IMR-90 (cell line): Measurements from ENCODE around the gene PLCH1. TPM values are rescaled to one million over a fixed set of nuclear protein-coding genes. Genes with fewer than 3 reads are reported as not detected.

Experiments
- ATAC-seq: fragments of 200-7000 bp; cut with Tn5 transposase; 2 replicates; pipeline ENCODE4 v1.9.1; 2020; ENCODE audit warnings: low read depth, mild to moderate bottlenecking, moderate library complexity
- BruUV-seq: library from RNA; stranded (reverse); fragments of 400-500 nt; replicated peaks from 2 replicates; lab custom pipeline; 2021; lab: Mats Ljungman, UMichigan
- CTCF ChIA-PET: fragments of 300-600 bp; formaldehyde crosslinking; extraction: SDS; loops from one replicate; lab custom pipeline; 2021; ENCODE audit warnings: antibody characterized with exemption; lab: Yijun Ruan, JAX
- POLR2A ChIA-PET: fragments of 300-600 bp; sonication (Branson Sonifier 250); formaldehyde crosslinking; loops from one replicate; lab custom pipeline; 2022; ENCODE audit warnings: antibody characterized with exemption; ENCODE audit not compliant: unreplicated experiment; lab: Charles Lee
- DNase-seq: peaks from one replicate; pipeline ENCODE4 v3.0.0; 2013
- H2AFZ ChIP-seq: replicated peaks from 2 replicates; pipeline ENCODE3; 2013; ENCODE audit warnings: low read length, mild to moderate bottlenecking; ENCODE audit not compliant: poor library complexity
- H2AK5ac ChIP-seq: 2 replicates; pipeline ENCODE4 v1.6.1; 2013; ENCODE audit warnings: low read depth, low read length, inconsistent platforms
- H2AK9ac ChIP-seq: replicated peaks from 2 replicates; pipeline ENCODE3; 2013; ENCODE audit warnings: mild to moderate bottlenecking, low read depth, low read length, moderate library complexity; ENCODE audit not compliant: poor library complexity
- H2BK120ac ChIP-seq: 2 replicates; pipeline ENCODE4 v1.6.1; 2013; ENCODE audit warnings: low read depth, low read length, inconsistent platforms
- H2BK15ac ChIP-seq: 3 replicates; pipeline ENCODE4 v1.6.1; 2013; ENCODE audit warnings: low read depth, low read length, inconsistent platforms
- H2BK20ac ChIP-seq: 2 replicates; pipeline ENCODE4 v1.6.1; 2013; ENCODE audit warnings: low read depth, mild to moderate bottlenecking, inconsistent platforms, low read length, moderate library complexity
- H2BK5ac ChIP-seq: 2 replicates; pipeline ENCODE4 v1.6.1; 2013; ENCODE audit warnings: mild to moderate bottlenecking, low read depth, low read length, inconsistent platforms; ENCODE audit not compliant: poor library complexity, severe bottlenecking
- H3K14ac ChIP-seq: replicated peaks from 2 replicates; pipeline ENCODE4 v1.6.1; 2013; ENCODE audit warnings: low read depth, low read length, inconsistent platforms
- H3K18ac ChIP-seq: 2 replicates; pipeline ENCODE4 v1.6.1; 2013; ENCODE audit warnings: low read depth, low read length, control low read depth
- H3K23ac ChIP-seq: 2 replicates; pipeline ENCODE4 v1.6.1; 2013; ENCODE audit warnings: low read depth, low read length, inconsistent platforms
- H3K27ac ChIP-seq: 2 replicates; pipeline ENCODE4 v1.5.1; 2013; ENCODE audit warnings: mild to moderate bottlenecking, control low read depth, low read length; ENCODE audit not compliant: insufficient read depth
- H3K27me3 ChIP-seq: 2 replicates; pipeline ENCODE4 v1.6.1; 2013; ENCODE audit warnings: low read length; ENCODE audit not compliant: control insufficient read depth, insufficient read depth
- H3K36me3 ChIP-seq: 2 replicates; pipeline ENCODE4 v1.6.1; 2013; ENCODE audit warnings: low read length, mixed read lengths; ENCODE audit not compliant: control insufficient read depth, insufficient read depth
- H3K4ac ChIP-seq: 2 replicates; pipeline ENCODE4 v1.6.1; 2013; ENCODE audit warnings: low read depth, low read length, inconsistent platforms
- H3K4me1 ChIP-seq: 2 replicates; pipeline ENCODE4 v1.6.1; 2013; ENCODE audit warnings: low read length, mixed read lengths; ENCODE audit not compliant: control insufficient read depth, insufficient read depth
- H3K4me2 ChIP-seq: 2 replicates; pipeline ENCODE4 v1.6.1; 2013; ENCODE audit warnings: low read depth, mild to moderate bottlenecking, control low read depth, low read length, moderate library complexity
- H3K4me3 ChIP-seq: 2 replicates; pipeline ENCODE4 v1.5.1; 2013; ENCODE audit warnings: low read depth, mild to moderate bottlenecking, control low read depth, low read length, moderate library complexity; ENCODE audit not compliant: insufficient read depth
- H3K56ac ChIP-seq: 2 replicates; pipeline ENCODE4 v1.6.1; 2013; ENCODE audit warnings: low read length, inconsistent platforms; ENCODE audit not compliant: insufficient read depth; ENCODE audit errors: extremely low read depth
- H3K79me1 ChIP-seq, 2 experiments: 2 replicates each; pipeline ENCODE4 v1.6.1; 2013; ENCODE audit warnings: low read length in 2 of 2, inconsistent platforms in 1 of 2, low read depth in 1 of 2
- H3K9ac ChIP-seq: 2 replicates; pipeline ENCODE4 v1.6.1; 2013; ENCODE audit warnings: low read depth, low read length, control low read depth
- H3K9me1 ChIP-seq: 2 replicates; pipeline ENCODE4 v1.6.1; 2013; ENCODE audit warnings: low read length, inconsistent platforms; ENCODE audit not compliant: insufficient read depth
- H3K9me3 ChIP-seq: 2 replicates; pipeline ENCODE4 v1.6.1; 2013; ENCODE audit warnings: low read length; ENCODE audit not compliant: control insufficient read depth, insufficient read depth
- H4K20me1 ChIP-seq: 2 replicates; pipeline ENCODE4 v1.6.1; 2013; ENCODE audit warnings: low read length, inconsistent platforms; ENCODE audit not compliant: insufficient read depth
- H4K5ac ChIP-seq: 2 replicates; pipeline ENCODE4 v1.6.1; 2013; ENCODE audit warnings: mild to moderate bottlenecking, low read depth, low read length, control low read depth
- H4K8ac ChIP-seq, 2 experiments: 2 replicates each; pipeline ENCODE4 v1.6.1; 2013; ENCODE audit warnings: low read depth in 2 of 2, low read length in 2 of 2, control low read depth in 1 of 2, inconsistent platforms in 1 of 2
- H4K91ac ChIP-seq: 2 replicates; pipeline ENCODE4 v1.6.1; 2013; ENCODE audit warnings: low read depth, low read length, inconsistent platforms; ENCODE audit not compliant: insufficient read depth
- BHLHE40 ChIP-seq: fragments of 150-350 bp; IDR thresholded peaks from 2 replicates; pipeline ENCODE4 v1.6.1; 2016; ENCODE audit warnings: mild to moderate bottlenecking, low read depth, low read length
- CEBPB ChIP-seq: IDR thresholded peaks from 2 replicates; pipeline ENCODE4 v1.6.1; 2012; ENCODE audit warnings: low read depth, low read length, improper control_type of control experiment
- CHD1 ChIP-seq: IDR thresholded peaks from 2 replicates; pipeline ENCODE4 v1.6.1; 2012; ENCODE audit warnings: low read depth, low read length, improper control_type of control experiment
- CTCF ChIP-seq: conservative IDR thresholded peaks from 2 replicates; pipeline ENCODE4 v1.5.1; 2012; ENCODE audit warnings: mild to moderate bottlenecking, low read depth, low read length, improper control_type of control experiment
- ELK1 ChIP-seq: fragments of 150-350 bp; IDR thresholded peaks from 2 replicates; pipeline ENCODE4 v1.6.1; 2016; ENCODE audit warnings: low read depth, mild to moderate bottlenecking, low read length, moderate library complexity, borderline replicate concordance
- FOS ChIP-seq: fragments of 150-350 bp; IDR thresholded peaks from 2 replicates; pipeline ENCODE4 v1.6.1; 2016; ENCODE audit warnings: low read depth, low read length
- MAFK ChIP-seq: IDR thresholded peaks from 2 replicates; pipeline ENCODE4 v1.6.1; 2012; ENCODE audit warnings: low read depth, low read length, improper control_type of control experiment
- MAZ ChIP-seq: IDR thresholded peaks from 2 replicates; pipeline ENCODE4 v1.6.1; 2012; ENCODE audit warnings: low read depth, mild to moderate bottlenecking, low read length, improper control_type of control experiment, moderate library complexity, borderline replicate concordance
- MXI1 ChIP-seq: IDR thresholded peaks from 2 replicates; pipeline ENCODE4 v1.6.1; 2012; ENCODE audit warnings: low read depth, mild to moderate bottlenecking, low read length, moderate library complexity, borderline replicate concordance
- NFE2L2 ChIP-seq: fragments of 150-350 bp; IDR thresholded peaks from 2 replicates; pipeline ENCODE4 v1.6.1; 2016; ENCODE audit warnings: low read depth, mild to moderate bottlenecking, low read length
- POLR2A ChIP-seq: IDR thresholded peaks from 2 replicates; pipeline ENCODE4 v1.6.1; 2012; ENCODE audit warnings: mild to moderate bottlenecking, low read depth, low read length
- RAD21 ChIP-seq: IDR thresholded peaks from 2 replicates; pipeline ENCODE4 v1.6.1; 2012; ENCODE audit warnings: low read length, improper control_type of control experiment
- RCOR1 ChIP-seq: IDR thresholded peaks from 2 replicates; pipeline ENCODE4 v1.6.1; 2012; ENCODE audit warnings: mild to moderate bottlenecking, low read length, improper control_type of control experiment; ENCODE audit not compliant: insufficient replicate concordance
- RFX5 ChIP-seq: IDR thresholded peaks from 2 replicates; pipeline ENCODE4 v1.8.0; 2012; ENCODE audit warnings: low read depth, mild to moderate bottlenecking, low read length, moderate library complexity
- SMC3 ChIP-seq: fragments of 150-350 bp; IDR thresholded peaks from 2 replicates; pipeline ENCODE4 v1.6.1; 2016; ENCODE audit warnings: low read depth, mild to moderate bottlenecking, antibody characterized with exemption, low read length, moderate library complexity
- USF2 ChIP-seq: fragments of 150-350 bp; IDR thresholded peaks from 2 replicates; pipeline ENCODE4 v1.6.1; 2017; ENCODE audit warnings: mild to moderate bottlenecking, antibody characterized with exemption, low read length, low read depth
- WGBS, 2 experiments: methylation state at CpG; one replicate each; pipeline versions ENCODE4 v1.1.5 to v1.1.7; 2013; ENCODE audit warnings: missing lambda C conversion rate in 2 of 2; ENCODE audit not compliant: insufficient read length in 1 of 2; ENCODE audit errors: extremely low coverage in 2 of 2; 5-methylcytosine and 5-hydroxymethylcytosine counted together
- dilution Hi-C: fragments of 300-500 bp; cut with HindIII; formaldehyde crosslinking; loops from one replicate; pipeline ENCODE4 v1.14.3; 2018; ENCODE audit warnings: low sequenced_read_pairs; ENCODE audit not compliant: unreplicated experiment
- in situ Hi-C: fragments of 300-500 bp; cut with MboI; formaldehyde crosslinking; loops from 3 replicates; pipeline ENCODE4 v1.14.3; 2019; ENCODE audit warnings: low sequenced_read_pairs, inconsistent platforms, mixed read lengths
- intact Hi-C: fragments of 100-400 bp; cut with micrococcal nuclease; formaldehyde crosslinking; loops from 2 replicates; pipeline ENCODE4 v1.10.0; 2022
- polyA plus RNA-seq, 3 experiments: library from polyadenylated mRNA; depleted of rRNA; stranded (reverse); fragments of >200 nt; gene quantifications; 2 replicates each; pipeline ENCODE4 v1.2.3, GENCODE V29; 2012; ENCODE audit warnings: low replicate concordance in 1 of 3
- total RNA-seq: library from RNA; depleted of rRNA; stranded (reverse); fragments of >200 nt; gene quantifications from 2 replicates; pipeline ENCODE4 v1.2.3, GENCODE V29; 2012

The PLCH1 gene
- total and polyA plus RNA-seq, 2 of the 4 experiments (the other 2 are of a cell fraction), result not detected

GRCh38 chr3:155747946-155748290 is 3.0 kb upstream of the PLCH1 start:
- BruUV-seq, result no TSS peak
- no peak overlapping the region for H2AFZ ChIP-seq

More at GRCh38 chr3:155747946-155748290, 3.0 kb upstream of the PLCH1 start:
- Histone ChIP-seq H3K14ac (no peak overlapping the region), H3K4me2 (no peak overlapping the region), H3K4ac (no peak overlapping the region), H3K79me1 (no peaks in the 10 kb centered on the region), H3K56ac (no peak overlapping the region), H3K36me3 (no peaks in the 10 kb centered on the region), H3K9me3 (no peaks in the 10 kb centered on the region), H2BK5ac (no peak overlapping the region), H3K4me3 (no peak overlapping the region), H3K9me1 (no peaks in the 10 kb centered on the region), H4K91ac (no peak overlapping the region), H2AK9ac (no peak overlapping the region), H2BK120ac (no peak overlapping the region), H2BK15ac (no peak overlapping the region), H4K5ac (no peak overlapping the region), H2BK20ac (no peak overlapping the region), H3K27ac (no peak overlapping the region), H3K4me1 (no peaks in the 10 kb centered on the region; the same call in 1 of the 2 replicates), H3K18ac (no peak overlapping the region), H4K8ac (no peak overlapping the region), H3K27me3 (peaks cover 38% of the 10 kb centered on the region), H2AK5ac (no peak overlapping the region), H3K9ac (no peak overlapping the region), H3K23ac (no peak overlapping the region), H4K20me1 (no peaks in the 10 kb centered on the region)
- POLR2A ChIA-PET, result no interaction called here
- no CpG with 5 or more reads among the region's 3 CpGs for WGBS, 2 experiments
- TF ChIP-seq USF2 (no peak), CTCF (no peak), SMC3 (no peak), RAD21 (no peak), FOS (no peak), CEBPB (no peak), MXI1 (no peak), ELK1 (no peak), POLR2A (no peak), MAZ (no peak), RCOR1 (no peak), BHLHE40 (no peak), MAFK (no peak), RFX5 (no peak), NFE2L2 (no peak), CHD1 (no peak)
- dilution Hi-C loops (no loop called here), intact Hi-C loops (loop anchor here (5.0 kb wide), 1 partner anchor 124 kb away; the partner anchor contains the start of gene GMPS), in situ Hi-C loops (no loop called here)
- ATAC-seq (no peak), DNase-seq (no peak)
- CTCF ChIA-PET, result interaction anchor here (0.6 kb wide), 1 partner anchor 8 kb away, joined by 3 read pairs; no protein-coding TSS in a partner anchor
